ENCODE results near the gene HPCAL1.

DNA sequence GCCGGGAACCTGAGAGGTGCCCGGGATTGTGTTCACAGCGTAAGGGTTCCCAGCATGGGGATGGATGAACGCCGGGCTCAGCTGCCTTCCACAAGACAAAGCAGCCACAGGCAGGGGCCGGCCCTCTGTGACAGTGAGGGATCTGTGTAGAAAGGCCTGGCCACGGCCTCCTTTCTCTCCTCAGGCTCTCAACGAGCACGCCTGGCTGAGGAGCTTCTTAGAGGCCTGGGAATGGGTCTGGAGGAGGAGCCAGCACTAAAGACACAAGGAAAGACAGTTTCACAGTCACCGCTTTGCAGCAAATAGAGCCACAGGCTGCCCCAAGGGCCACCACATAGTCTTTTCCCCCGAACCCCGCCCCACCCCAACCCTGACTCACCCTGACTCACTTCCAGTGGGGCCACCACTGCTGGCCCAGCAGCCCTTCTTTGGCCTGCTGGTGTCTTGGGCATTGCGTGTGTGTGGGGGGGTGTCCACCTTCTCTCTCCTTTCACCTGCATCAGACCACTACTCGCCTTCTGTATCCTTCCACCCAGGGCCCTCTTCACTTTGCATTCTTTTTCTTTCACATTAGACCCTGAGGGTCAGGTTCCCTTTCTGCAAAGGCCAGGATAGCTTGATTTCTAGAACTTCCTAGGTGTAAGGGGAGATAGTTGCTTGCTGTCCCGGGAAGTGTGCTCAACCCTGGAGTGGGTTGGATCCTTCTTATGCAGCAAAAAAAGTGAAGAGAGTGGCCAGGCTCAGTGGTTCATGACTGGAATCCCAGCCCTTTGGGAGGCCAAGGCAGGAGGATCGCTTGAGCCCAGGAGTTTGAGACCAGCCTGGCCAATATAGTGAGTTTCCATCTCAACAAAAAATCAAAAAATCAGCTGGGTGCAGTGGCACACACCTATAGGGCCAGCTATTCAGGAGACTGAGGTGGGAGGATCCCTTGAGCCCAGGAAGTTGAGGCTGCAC is 19.3 kb upstream of the HPCAL1 start:
- TF ChIP-seq POLR2AphosphoS5 (IDR thresholded peaks at IDR 0.05; ENCODE audit: low read depth, low read length) (no peak), POLR2A (IDR thresholded peaks at IDR 0.05; ENCODE audit: low read depth, low read length) (no peak), TAF1 (IDR thresholded peaks at IDR 0.05; ENCODE audit: low read depth, low read length) (no peak)

Measured in GM12891 (cell line).